Measurements from ENCODE around the gene TRIM37. TPM values are rescaled to one million over a fixed set of nuclear protein-coding genes. Genes with fewer than 3 reads are reported as not detected.

Gene TRIM37
- polyA plus RNA-seq, 1 donor (not counting 4 experiments of a cell fraction or from before 2014, with no cell fraction given) = 26.4 TPM

DNA sequence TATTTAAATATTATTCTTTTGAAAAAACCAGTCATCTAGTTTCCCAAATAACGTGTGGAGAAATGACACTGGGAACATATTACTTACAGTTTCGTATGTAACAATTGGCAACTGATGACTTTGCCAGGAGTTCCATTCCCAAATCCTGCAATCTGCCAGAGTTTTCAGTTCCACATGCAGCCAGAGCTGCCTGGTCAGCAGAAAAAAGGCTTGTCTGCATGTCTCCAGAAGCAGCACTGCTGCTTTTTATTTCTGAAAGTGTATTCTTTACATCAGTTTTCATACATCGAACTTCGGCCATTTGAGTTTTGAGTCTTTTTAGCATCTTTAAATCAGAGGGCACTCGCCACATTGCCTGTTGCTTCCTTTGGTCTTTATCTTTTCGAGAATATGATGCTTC, 78.4 kb downstream of the TRIM37 start:
- Histone ChIP-seq H2AFZ (ENCODE audit: control insufficient read depth, low read length) (no peak overlapping the region), H3K9me1 (ENCODE audit: control insufficient read depth, extremely low read depth, insufficient read depth, low read length) (no peaks in the 10 kb centered on the region), H3K9me3 (ENCODE audit: control insufficient read depth, low read depth, low read length) (no peaks in the 10 kb centered on the region), H4K20me1 (ENCODE audit: control insufficient read depth, extremely low read depth, insufficient read depth, low read length) (no peaks in the 10 kb centered on the region), H3K27me3 (ENCODE audit: control insufficient read depth, extremely low read depth, insufficient read depth, low read length) (no peaks in the 10 kb centered on the region), H3K4me2 (ENCODE audit: control insufficient read depth, extremely low read depth, insufficient read depth, low read depth, low read length) (no peak overlapping the region), H3K4me1 (ENCODE audit: control insufficient read depth, extremely low read depth, insufficient read depth, low read length) (no peaks in the 10 kb centered on the region), H3K27ac (ENCODE audit: control insufficient read depth, insufficient read depth, low read length) (no peak overlapping the region), H3K36me3 (ENCODE audit: control insufficient read depth in 2 of 2, extremely low read depth in 1 of 2, insufficient read depth in 2 of 2, low read length in 2 of 2) (peaks cover 0 to 3% of the 10 kb centered on the region in 2 experiments), H3K4me3 (ENCODE audit: control insufficient read depth in 2 of 3, extremely low read depth in 1 of 3, insufficient read depth in 2 of 3, low read depth in 1 of 3, low read length in 3 of 3) (no peak overlapping the region), H3K79me2 (ENCODE audit: control insufficient read depth, insufficient read depth, low read length) (no peaks in the 10 kb centered on the region), H3K9ac (ENCODE audit: control insufficient read depth, extremely low read depth, insufficient read depth, low read length) (no peak overlapping the region)
- TF ChIP-seq, protein P1, sequence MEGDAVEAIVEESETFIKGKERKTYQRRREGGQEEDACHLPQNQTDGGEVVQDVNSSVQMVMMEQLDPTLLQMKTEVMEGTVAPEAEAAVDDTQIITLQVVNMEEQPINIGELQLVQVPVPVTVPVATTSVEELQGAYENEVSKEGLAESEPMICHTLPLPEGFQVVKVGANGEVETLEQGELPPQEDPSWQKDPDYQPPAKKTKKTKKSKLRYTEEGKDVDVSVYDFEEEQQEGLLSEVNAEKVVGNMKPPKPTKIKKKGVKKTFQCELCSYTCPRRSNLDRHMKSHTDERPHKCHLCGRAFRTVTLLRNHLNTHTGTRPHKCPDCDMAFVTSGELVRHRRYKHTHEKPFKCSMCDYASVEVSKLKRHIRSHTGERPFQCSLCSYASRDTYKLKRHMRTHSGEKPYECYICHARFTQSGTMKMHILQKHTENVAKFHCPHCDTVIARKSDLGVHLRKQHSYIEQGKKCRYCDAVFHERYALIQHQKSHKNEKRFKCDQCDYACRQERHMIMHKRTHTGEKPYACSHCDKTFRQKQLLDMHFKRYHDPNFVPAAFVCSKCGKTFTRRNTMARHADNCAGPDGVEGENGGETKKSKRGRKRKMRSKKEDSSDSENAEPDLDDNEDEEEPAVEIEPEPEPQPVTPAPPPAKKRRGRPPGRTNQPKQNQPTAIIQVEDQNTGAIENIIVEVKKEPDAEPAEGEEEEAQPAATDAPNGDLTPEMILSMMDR (optimal IDR thresholded peaks at IDR 0.05 in 1 of 3, IDR thresholded peaks at IDR 0.05 in 1 of 3, conservative IDR thresholded peaks at IDR 0.05 in 1 of 3; ENCODE audit: extremely low read depth in 1 of 3, insufficient read depth in 2 of 3, low read length in 3 of 3) = no peak
- no peak for TF ChIP-seq EZH2 (IDR thresholded peaks at IDR 0.05; ENCODE audit: low read length)
- FAIRE-seq (no peak), DNase-seq (ENCODE audit: low read depth, low spot score) (no peak)
- dilution Hi-C loops (cut with MboI; ENCODE audit: extremely low pct_ligation_motif_present, low sequenced_read_pairs) = no loop called here

DNA sequence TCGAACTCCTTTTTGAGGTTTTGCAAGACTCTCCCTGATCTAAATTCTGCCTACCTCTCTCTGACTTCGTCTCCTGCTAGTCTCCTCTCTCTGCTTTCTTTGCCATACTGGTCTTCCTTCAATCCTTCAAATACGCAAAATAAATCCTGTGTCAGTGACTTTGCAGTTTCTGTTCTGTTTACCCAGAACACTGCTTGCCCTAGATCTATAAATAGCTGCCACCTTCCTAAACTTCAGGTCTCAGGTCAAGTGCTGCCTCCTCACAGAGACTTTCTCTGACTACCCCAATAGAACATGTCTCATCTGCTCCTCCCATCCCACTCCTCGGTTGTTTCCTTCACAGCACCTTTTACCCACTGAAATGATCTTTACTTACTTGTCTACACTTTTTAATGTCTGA, 78.9 kb downstream of the TRIM37 start:
- no peaks in the 10 kb centered on the region for H3K9me3 ChIP-seq (ENCODE audit: control insufficient read depth, low read depth, low read length)
- dilution Hi-C loops (cut with MboI; ENCODE audit: extremely low pct_ligation_motif_present, low sequenced_read_pairs) = no loop called here
- peaks cover 0 to 1% of the 10 kb centered on the region in 2 experiments for H3K36me3 ChIP-seq (ENCODE audit: control insufficient read depth in 2 of 2, extremely low read depth in 1 of 2, insufficient read depth in 2 of 2, low read length in 2 of 2)
- H3K27me3 ChIP-seq (ENCODE audit: control insufficient read depth, extremely low read depth, insufficient read depth, low read length) = no peaks in the 10 kb centered on the region
- no peak overlapping the region for H2AFZ ChIP-seq (ENCODE audit: control insufficient read depth, low read length)
- no peak overlapping the region for H3K27ac ChIP-seq (ENCODE audit: control insufficient read depth, insufficient read depth, low read length)
- no peak overlapping the region for H3K4me3 ChIP-seq (ENCODE audit: control insufficient read depth in 2 of 3, extremely low read depth in 1 of 3, insufficient read depth in 2 of 3, low read depth in 1 of 3, low read length in 3 of 3)
- no peak overlapping the region for H3K9ac ChIP-seq (ENCODE audit: control insufficient read depth, extremely low read depth, insufficient read depth, low read length)
- H3K79me2 ChIP-seq (ENCODE audit: control insufficient read depth, insufficient read depth, low read length) = no peaks in the 10 kb centered on the region
- TF ChIP-seq, protein P1 (optimal IDR thresholded peaks at IDR 0.05 in 1 of 3, IDR thresholded peaks at IDR 0.05 in 1 of 3, conservative IDR thresholded peaks at IDR 0.05 in 1 of 3; ENCODE audit: extremely low read depth in 1 of 3, insufficient read depth in 2 of 3, low read length in 3 of 3) = no peak
- TF ChIP-seq EZH2 (IDR thresholded peaks at IDR 0.05; ENCODE audit: low read length) = no peak
- no peak for FAIRE-seq
- no peaks in the 10 kb centered on the region for H3K4me1 ChIP-seq (ENCODE audit: control insufficient read depth, extremely low read depth, insufficient read depth, low read length)
- DNase-seq (ENCODE audit: low read depth, low spot score) = no peak
- H4K20me1 ChIP-seq (ENCODE audit: control insufficient read depth, extremely low read depth, insufficient read depth, low read length) = no peaks in the 10 kb centered on the region
- H3K4me2 ChIP-seq (ENCODE audit: control insufficient read depth, extremely low read depth, insufficient read depth, low read depth, low read length) = no peak overlapping the region
- no peaks in the 10 kb centered on the region for H3K9me1 ChIP-seq (ENCODE audit: control insufficient read depth, extremely low read depth, insufficient read depth, low read length)

Measured in keratinocyte (primary cell).